Endometrium (tissue), 2 donors: ENCODE results near the gene CDC20B.

Experiments
- FAIRE-seq: peaks from 2 replicates; lab custom pipeline; 2012; peaks lifted over from hg19 to GRCh38; lab: Jason Lieb, UNC
- donor health status: control.
- donor health status: control.

CDC20B gene, protein sequence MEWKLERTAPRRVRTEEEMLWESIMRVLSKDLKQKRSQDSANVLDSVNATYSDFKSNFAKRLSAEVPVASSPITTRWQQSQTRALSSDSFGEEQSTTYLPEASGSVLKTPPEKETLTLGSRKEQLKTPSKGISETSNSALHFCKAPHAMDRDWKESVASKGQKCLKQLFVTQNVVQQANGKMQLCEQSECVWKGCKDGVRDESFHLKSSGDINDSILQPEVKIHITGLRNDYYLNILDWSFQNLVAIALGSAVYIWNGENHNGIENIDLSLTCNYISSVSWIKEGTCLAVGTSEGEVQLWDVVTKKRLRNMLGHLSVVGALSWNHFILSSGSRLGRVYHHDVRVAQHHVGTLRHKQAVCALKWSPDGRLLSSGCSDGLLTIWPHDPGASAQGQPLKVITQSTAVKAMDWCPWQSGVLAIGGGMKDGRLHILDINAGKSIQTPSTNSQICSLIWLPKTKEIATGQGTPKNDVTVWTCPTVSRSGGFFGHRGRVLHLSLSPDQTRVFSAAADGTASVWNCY

DNA sequence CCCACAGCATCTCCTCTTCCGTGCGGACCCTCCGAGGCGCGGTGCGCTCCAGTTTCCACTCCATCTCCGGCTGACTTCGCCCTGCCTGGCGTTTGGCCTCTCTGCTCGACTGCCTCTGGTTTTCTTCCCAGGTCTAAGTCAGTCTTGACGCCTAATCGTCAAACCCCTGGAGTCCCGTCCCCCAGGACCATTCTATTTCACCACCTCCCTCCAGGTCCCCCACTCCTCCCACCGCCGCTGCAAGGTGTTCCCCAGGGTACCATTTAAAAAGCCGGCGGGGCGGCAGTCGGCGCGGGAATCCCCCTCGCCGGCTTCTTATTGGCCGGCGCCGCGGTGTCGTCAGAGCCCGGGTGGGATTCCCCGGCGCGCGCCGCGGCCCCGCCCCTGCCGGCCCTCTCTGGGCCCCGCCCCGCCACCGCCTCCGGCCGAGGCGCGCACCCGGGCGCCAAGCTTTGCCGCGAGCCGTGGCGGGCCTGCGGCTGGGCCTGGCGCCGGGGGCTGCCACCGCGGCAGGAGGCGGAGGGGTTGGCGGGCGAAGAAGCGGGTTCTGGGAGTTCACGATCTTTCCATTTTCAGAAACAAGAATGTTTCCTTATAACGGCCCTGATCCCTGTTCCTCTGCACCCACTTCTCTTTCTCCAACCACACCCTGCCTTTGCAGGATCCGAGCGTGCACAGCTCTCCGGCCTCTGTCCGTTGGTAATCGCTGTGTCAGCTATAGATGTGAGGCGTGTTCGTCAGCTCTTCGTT is at the start of gene CDC20B:
Gene CDC20B (minus strand): TSS at position 241 of the 750 bp plus-strand sequence. CDS start 177 bp downstream, at position 64.
- FAIRE-seq = no peak

DNA sequence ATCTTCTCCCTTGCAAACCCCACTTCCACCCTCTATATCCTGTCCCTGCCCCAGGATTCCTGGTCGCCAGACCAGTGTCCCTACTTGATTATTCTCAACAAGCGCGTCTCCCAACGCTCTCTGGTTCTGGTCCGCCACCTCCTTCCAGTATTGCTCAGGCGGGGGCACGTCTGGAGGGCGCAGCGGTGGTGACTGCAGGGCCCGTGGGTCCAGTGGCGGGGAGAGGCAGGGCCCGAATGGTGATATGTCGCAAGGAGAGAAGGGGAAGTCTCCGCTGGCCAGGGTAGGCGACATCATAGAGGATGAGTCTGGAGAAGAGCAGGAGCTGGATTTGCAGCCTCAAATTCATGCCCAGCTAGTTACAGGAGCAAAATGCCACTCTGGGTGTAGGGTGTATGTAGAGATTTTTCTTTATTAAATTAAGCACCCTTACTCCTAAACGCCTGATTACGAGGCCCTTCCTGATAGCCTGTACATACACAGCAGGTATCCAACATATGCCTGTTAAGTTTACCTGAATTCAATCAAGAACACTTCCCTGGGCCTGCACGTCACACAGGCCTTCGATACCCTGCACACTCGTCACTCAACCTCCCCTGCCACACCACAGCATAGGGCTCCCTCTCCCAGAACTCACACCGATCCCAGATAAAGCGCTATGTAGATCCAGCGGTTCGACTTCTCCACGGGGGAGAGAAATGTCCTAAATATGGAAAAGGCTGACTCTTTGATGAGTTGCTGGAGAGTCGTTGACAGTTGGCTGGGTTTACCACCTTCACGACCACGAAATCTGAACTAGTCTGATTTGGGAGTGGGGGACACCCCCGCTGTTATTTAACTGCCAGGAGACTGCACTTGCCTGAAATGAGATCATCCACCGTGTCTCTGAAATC is 49.4 kb upstream of the CDC20B start:
- no peak for FAIRE-seq

- FAIRE-seq = no peak
Measured at GRCh38 chr5:55220433-55221185, 47.6 kb upstream of the CDC20B start.

- FAIRE-seq = no peak
Measured at GRCh38 chr5:55219770-55220169, 46.8 kb upstream of the CDC20B start.

DNA sequence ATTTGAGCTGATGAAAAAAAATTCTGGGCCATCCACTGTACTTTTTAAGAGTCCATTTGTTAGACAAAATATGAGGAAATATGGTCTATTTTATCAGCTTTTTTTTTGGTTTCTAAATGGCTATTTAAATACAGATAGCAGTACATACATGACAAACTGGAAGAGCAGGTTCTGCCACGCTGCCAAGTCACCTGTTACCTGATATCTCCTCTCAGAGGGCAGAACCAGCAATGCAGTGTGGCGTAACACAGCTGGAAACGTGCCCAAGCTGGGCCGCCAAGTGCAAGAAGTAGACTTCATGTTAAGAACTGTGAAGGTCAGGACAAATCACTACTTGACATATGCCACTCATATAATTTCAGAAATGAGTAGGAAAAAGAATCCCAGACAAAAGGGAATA is 46.0 kb upstream of the CDC20B start:
- FAIRE-seq = no peak

DNA sequence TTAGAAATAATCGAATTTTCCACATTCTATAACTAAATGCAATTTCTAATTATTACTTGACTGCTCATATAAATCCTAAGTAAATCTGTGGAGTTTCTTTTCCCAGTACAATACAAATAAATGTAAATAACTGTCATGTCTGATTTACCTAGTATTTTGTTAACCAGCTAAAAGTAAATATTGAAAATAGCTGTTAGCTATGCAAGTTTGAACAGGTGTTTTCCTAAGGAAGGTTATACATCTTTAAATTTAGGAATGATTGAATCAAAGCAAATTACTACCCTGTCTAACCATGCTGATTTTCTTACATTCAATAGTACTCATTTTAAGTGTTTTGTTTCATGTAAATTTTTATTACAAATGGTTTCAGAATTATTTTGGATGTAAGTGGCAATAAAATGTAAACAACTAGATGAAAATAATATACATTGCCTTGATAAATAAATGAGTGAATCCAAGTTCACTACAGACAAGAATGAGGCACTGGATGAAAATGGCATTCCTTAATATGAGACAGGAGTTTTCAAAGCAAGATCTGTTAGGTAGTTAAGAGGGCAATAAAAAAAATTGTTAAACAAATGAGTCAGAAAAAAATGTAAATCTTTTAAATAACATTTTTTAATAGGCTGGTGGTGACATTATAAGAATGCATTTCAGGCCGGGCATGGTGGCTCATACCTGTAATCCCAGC is 38.4 kb upstream of the CDC20B start:
- FAIRE-seq = no peak

GRCh38 chr5:55205001-55205400 is 32.0 kb upstream of the CDC20B start:
- FAIRE-seq = no peak

- no peak for FAIRE-seq
Measured at GRCh38 chr5:55191165-55191564, 18.2 kb upstream of the CDC20B start.

DNA sequence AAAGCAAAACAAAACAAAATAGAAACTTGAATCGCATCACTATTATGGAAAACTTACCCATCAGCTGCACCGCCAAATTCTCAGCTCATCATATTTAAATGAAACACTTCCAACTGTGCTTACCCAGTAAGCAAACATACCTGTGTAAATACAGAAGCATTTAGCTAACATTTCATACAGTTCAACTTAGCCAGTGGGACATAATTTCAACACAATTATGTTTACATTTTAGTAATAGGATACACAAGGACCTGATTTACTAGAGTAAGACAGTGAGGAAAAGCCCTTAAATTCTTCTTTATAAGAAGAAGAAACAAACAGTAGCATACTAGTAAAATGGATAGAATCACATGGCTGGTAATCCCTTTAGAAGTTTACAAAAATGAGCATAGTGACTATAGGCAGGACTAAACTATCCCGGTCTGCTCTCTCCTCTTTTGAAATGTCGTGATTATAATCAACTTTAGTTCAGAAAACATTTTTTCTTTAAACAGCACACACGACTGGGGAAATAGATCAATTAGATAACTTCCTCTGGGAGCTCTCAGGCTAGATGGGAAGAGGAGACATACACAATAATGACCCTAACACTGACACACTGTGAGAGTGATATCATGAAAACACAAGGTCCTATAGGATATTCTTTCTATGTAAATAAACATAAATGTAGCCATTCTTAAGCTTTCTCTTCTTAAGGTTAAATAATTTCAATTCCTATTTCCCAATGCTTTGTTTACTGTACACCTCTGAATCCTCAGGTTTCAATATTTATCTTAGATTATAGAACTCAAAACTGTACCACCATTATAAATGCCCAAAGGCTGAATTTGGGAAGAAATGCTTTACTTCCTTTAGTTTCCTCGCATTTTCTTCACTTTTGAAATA is 15.9 kb upstream of the CDC20B start:
- no peak for FAIRE-seq

GRCh38 chr5:55187370-55187769 is 14.4 kb upstream of the CDC20B start:
- FAIRE-seq = no peak

GRCh38 chr5:55180016-55180415 is 7.0 kb upstream of the CDC20B start:
- no peak for FAIRE-seq

GRCh38 chr5:55177078-55177477 is 4.1 kb upstream of the CDC20B start:
- FAIRE-seq = no peak

DNA sequence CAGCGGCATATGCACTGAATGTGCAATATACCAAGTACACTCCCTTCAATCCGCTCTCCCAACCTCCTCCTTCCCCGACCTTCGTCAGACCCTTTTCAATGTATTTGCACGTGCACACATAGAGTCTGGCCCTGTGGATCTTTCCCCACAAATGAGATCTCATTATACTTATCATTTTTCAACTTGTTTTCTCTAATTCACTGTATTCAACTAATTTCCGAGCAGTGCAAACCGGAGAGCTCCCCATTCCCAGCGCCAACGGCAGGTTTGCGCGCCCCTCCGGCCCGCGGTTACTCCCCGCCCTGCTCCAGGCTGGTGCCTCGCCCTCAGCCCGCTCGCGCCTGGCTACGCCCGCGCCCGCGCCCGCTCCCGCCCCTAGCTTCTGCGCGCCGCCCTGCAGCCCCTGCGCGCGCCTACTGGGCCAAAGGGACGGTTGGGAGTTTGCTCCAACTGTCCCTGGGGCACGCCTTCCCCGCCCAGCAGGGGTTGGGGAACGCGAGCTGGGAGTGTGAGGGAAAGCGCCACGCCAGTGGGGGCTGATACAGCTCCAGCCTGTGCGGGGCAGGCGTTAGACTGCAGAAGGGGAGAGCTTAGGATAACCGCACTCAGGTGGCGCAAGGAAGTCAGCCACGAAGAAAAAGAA is 3.3 kb upstream of the CDC20B start:
- no peak for FAIRE-seq

GRCh38 chr5:55175781-55176175 is 2.8 kb upstream of the CDC20B start:
- FAIRE-seq = no peak

DNA sequence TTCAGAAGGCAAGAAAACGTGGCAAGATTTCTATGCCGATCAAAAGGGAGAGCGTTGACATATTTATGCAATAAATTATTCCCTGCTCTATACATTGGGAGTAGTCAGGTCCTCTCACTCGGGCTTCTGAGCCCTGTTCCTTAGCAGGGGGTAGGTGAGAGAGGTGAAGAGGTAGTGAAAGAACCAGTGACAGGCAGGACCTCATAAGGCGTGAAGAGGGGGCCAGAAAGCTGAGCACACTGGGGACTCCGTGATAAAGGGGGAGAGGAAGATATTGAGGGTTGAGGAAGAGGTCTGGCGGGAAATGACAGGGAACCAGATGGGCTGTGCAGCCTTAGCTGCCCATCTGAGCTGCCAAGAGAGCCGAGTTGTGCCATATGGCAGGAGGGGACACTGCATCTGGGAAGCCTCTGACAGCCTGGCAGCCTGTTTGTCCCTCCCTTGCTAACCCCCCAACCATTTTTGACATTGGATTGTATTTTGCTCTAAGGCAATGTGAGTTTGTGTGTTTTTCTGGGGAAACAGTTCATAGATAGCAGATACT is 782 bp upstream of the CDC20B start:
- no peak for FAIRE-seq

GRCh38 chr5:55172051-55172899 is 702 bp downstream of the CDC20B start:
- peak; percentile 72 for FAIRE-seq

GRCh38 chr5:55171471-55171870 is 1.5 kb downstream of the CDC20B start:
- no peak for FAIRE-seq

DNA sequence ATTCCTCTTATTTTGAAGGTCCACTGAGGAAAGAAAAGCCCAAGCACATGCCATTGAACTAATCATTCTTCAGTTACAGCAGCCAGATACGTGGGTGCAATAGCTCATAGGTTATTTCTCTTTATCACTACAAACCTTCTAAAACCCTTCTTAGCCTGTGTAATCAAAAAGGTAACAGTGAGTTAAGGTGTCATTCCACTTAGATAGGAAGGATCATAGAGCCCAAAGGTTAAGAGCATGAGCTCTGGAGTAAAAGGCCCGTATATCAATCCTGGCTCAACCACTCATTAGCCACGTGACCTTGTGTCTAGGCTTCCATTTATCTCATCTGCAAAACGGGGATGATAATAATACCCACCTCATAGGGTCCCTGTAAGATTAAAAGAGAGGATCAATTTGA is 10.3 kb downstream of the CDC20B start:
- FAIRE-seq = no peak
